Neural progenitor cell (in vitro differentiated cells): Measurements from ENCODE around the gene HOXA5.
A peak's percentile ranks its signal among the peaks of the same experiment; 100 is the strongest.

ENCODE experiments used
- CTCF ChIP-seq: fragments of 200-600 bp; sonication (generic); IDR thresholded peaks from 2 replicates; pipeline ENCODE4 v1.5.1; 2017; ENCODE audit warnings: antibody characterized with exemption, mild to moderate bottlenecking
- EZH2phosphoT487 ChIP-seq: fragments of 200-600 bp; sonication (generic); IDR thresholded peaks from 2 replicates; pipeline ENCODE4 v1.6.1; 2017; ENCODE audit warnings: antibody characterized with exemption

GRCh38 chr7:27116031-27116961 lies 27.2 kb downstream of the HOXA5 start:
- TF ChIP-seq CTCF (no peak), EZH2phosphoT487 (peak; percentile 52)
